Measurements from ENCODE around the gene MYO5B.
A peak's percentile ranks its signal among the peaks of the same experiment; 100 is the strongest.

The MYO5B gene

GRCh38 chr18:49875155-49875554, 319.8 kb downstream of the MYO5B start:
- DNase-seq, result no peak

- DNase-seq, result no peak
Observed at GRCh38 chr18:49874238-49874637, 320.7 kb downstream of the MYO5B start.

GRCh38 chr18:49869354-49869753, 325.6 kb downstream of the MYO5B start:
- DNase-seq, result no peak

- no peak for DNase-seq
Observed at GRCh38 chr18:49866680-49867079, 328.3 kb downstream of the MYO5B start.

- DNase-seq, result no peak
Observed at GRCh38 chr18:49865401-49865800, 329.5 kb downstream of the MYO5B start.

- DNase-seq, result no peak
Observed at GRCh38 chr18:49863769-49864621, 331.0 kb downstream of the MYO5B start.

GRCh38 chr18:49862656-49863385, 332.1 kb downstream of the MYO5B start:
- no peak for DNase-seq

GRCh38 chr18:49861659-49862058, 333.3 kb downstream of the MYO5B start:
- no peak for DNase-seq

GRCh38 chr18:49859725-49860124, 335.2 kb downstream of the MYO5B start:
- DNase-seq, result no peak

GRCh38 chr18:49859021-49859359, 336.0 kb downstream of the MYO5B start:
- no peak for DNase-seq

- peak; percentile 82 for DNase-seq
Observed at GRCh38 chr18:49858309-49859020, 336.5 kb downstream of the MYO5B start.

GRCh38 chr18:49857708-49858107, 337.2 kb downstream of the MYO5B start:
- DNase-seq, result no peak

- DNase-seq, result no peak
Observed at GRCh38 chr18:49856496-49856895, 338.5 kb downstream of the MYO5B start.

GRCh38 chr18:49855711-49856415, 339.1 kb downstream of the MYO5B start:
- no peak for DNase-seq

- DNase-seq, result no peak
Observed at GRCh38 chr18:49854681-49855080, 340.3 kb downstream of the MYO5B start.

- no peak for DNase-seq
Observed at GRCh38 chr18:49853436-49853835, 341.5 kb downstream of the MYO5B start.

- no peak for DNase-seq
Observed at GRCh38 chr18:49853011-49853410, 341.9 kb downstream of the MYO5B start.

GRCh38 chr18:49851624-49852023, 343.3 kb downstream of the MYO5B start:
- DNase-seq, result no peak

GRCh38 chr18:49850636-49851035, 344.3 kb downstream of the MYO5B start:
- no peak for DNase-seq

GRCh38 chr18:49849331-49850217, 345.4 kb downstream of the MYO5B start:
- no peak for DNase-seq

GRCh38 chr18:49848115-49848514, 346.8 kb downstream of the MYO5B start:
- DNase-seq, result no peak

GRCh38 chr18:49847524-49847923, 347.4 kb downstream of the MYO5B start:
- no peak for DNase-seq

Measured in stimulated activated CD8-positive, alpha-beta memory T cell treated with anti-CD3 and anti-CD28 coated beads, Interleukin-4, amount 100 ng/mL, for 48 hours (primary cell).